Measurements from ENCODE around the gene ZDHHC14.

Gene ZDHHC14

DNA sequence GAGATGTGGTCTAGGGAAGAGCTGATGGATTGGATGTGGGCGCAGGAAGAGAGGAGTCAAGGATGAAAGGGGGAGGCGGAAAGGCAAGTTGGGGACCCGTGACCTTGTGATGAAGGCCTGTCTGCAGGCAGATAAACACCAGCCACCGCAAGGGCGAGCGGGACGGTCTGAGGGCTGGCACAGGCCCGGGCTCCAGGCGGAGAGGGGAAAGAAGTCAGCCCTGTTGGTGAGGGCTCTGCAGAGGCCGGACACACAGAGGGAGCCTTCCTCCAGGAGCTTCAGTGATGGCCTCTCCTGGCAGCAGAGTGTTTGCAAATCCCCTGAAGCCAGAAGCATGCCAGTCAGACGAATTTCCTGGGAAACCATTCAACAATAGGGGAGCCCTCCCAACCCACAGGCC lies 112.2 kb downstream of the ZDHHC14 start:
- H3K27ac ChIP-seq: no peak overlapping the region
- TF ChIP-seq CTCF (IDR thresholded peaks at IDR 0.05) (no peak), ZFX (IDR thresholded peaks at IDR 0.05; ENCODE audit: borderline replicate concordance) (no peak)

GRCh38 chr6:157493576-157493975 lies 112.6 kb downstream of the ZDHHC14 start:
- H3K27ac ChIP-seq: no peak overlapping the region
- TF ChIP-seq ZFX (IDR thresholded peaks at IDR 0.05; ENCODE audit: borderline replicate concordance) (no peak), CTCF (IDR thresholded peaks at IDR 0.05) (no peak)

DNA sequence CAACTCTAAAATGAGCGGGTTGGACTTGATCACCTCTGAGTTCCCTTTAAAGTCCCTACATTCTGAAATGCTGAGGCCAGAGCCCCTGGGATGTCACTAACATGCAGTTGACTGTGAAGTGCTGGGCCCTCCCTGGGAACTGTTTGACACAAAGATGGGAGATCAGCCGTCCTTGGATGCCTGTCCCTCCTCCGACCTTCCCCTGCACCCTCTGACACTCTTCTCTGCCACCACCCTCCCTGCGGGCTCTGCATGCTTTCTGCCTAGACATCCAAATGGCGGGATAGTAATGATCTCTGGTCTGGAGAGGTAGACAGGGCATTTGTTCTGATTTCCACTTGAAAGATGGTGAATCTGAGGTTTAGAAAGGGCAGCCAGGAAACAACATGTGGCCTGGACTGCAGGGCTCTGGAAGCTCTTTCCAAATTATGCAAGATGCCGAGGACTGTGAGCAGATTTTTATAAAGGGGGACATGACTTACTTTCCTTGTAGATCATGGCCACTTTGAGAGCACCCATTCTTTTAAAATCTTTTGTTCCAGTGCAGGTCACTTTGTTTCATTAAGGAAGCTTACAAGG lies 113.2 kb downstream of the ZDHHC14 start:
- H3K27ac ChIP-seq: no peak overlapping the region
- TF ChIP-seq ZFX (IDR thresholded peaks at IDR 0.05; ENCODE audit: borderline replicate concordance): no peak
- no peak for TF ChIP-seq CTCF (IDR thresholded peaks at IDR 0.05)

GRCh38 chr6:157496534-157497095 lies 115.6 kb downstream of the ZDHHC14 start:
- TF ChIP-seq CTCF (IDR thresholded peaks at IDR 0.05) (no peak), ZFX (IDR thresholded peaks at IDR 0.05; ENCODE audit: borderline replicate concordance) (no peak)

GRCh38 chr6:157497579-157497978 lies 116.6 kb downstream of the ZDHHC14 start:
- no peak overlapping the region for H3K27ac ChIP-seq
- TF ChIP-seq CTCF (IDR thresholded peaks at IDR 0.05) (no peak), ZFX (IDR thresholded peaks at IDR 0.05; ENCODE audit: borderline replicate concordance) (no peak)

More at GRCh38 chr6:157496534-157497095, 115.6 kb downstream of the ZDHHC14 start:
- no peak overlapping the region for H3K27ac ChIP-seq

DNA sequence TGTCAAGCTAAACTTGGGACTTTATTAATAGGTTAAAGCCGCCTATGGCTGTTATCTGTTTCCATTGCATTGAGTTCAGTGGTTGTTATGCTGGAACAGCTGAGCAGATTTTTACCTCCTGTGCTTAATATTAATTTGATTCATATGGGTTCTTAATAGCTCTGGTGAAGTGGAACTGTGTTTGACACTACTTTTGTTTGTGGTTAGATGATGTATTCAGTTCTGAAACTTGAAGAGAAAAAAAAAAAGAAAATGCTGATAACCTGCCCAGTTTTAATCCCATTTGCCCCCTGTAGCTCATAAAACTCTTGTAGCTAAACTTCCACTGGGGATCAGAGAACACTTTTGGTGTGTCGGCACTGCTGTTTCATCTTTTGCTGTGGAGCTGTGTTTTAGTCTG lies 117.8 kb downstream of the ZDHHC14 start:
- H3K27ac ChIP-seq: no peak overlapping the region
- TF ChIP-seq ZFX (IDR thresholded peaks at IDR 0.05; ENCODE audit: borderline replicate concordance): no peak
- TF ChIP-seq CTCF (IDR thresholded peaks at IDR 0.05): no peak

DNA sequence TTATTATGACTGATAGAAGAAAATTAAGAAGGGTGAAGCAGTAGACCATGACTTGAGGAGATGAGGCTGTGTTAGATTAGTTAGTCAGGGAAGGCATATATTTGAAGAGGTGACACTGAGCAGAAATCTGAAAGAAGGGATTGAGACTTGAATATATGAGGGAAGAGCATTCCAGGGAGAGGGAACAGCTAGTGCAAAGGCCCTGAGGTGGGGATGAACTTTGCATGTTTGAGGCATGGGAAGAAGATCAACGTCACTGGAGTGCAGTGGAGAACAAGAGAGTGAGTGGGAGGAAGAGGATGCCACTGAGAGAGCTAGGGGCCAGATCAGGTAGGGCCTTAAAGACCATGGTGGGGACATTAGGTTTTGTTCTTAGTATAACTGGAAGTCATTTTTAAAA lies 119.0 kb downstream of the ZDHHC14 start:
- H3K27ac ChIP-seq: no peak overlapping the region
- no peak for TF ChIP-seq CTCF (IDR thresholded peaks at IDR 0.05)
- no peak for TF ChIP-seq ZFX (IDR thresholded peaks at IDR 0.05; ENCODE audit: borderline replicate concordance)

All from 22Rv1 (cell line).